A673 (cell line): ENCODE results near the gene INPP4B. TPM values are rescaled to one million over a fixed set of nuclear protein-coding genes. Genes with fewer than 3 reads are reported as not detected.

ENCODE experiments used
- BruUV-seq: library from RNA; stranded (reverse); fragments of 400-500 nt; replicated peaks from 2 replicates; lab custom pipeline; 2021; lab: Mats Ljungman, UMichigan
- CTCF ChIA-PET: fragments of 300-600 bp; sonication (Branson Sonifier 250); formaldehyde crosslinking; loops from one replicate; lab custom pipeline; 2022; ENCODE audit warnings: antibody characterized with exemption; lab: Charles Lee
- POLR2A ChIA-PET: fragments of 300-600 bp; sonication (Branson Sonifier 250); formaldehyde crosslinking; loops from one replicate; lab custom pipeline; 2022; ENCODE audit warnings: antibody characterized with exemption; ENCODE audit not compliant: low non-redundant PET; lab: Charles Lee
- DNase-seq: peaks from one replicate; pipeline ENCODE4 v3.0.0-alpha.2; 2015; ENCODE audit warnings: low spot score
- H3K27ac ChIP-seq: fragments of 200-600 bp; sonication (generic); 2 replicates; pipeline ENCODE4 v1.5.1; 2016; ENCODE audit warnings: mixed run types, low read depth, mild to moderate bottlenecking, mixed read lengths, antibody characterized with exemption, low read length; ENCODE audit not compliant: poor library complexity, severe bottlenecking
- H3K27me3 ChIP-seq: fragments of 200-600 bp; sonication (generic); replicated peaks from 2 replicates; pipeline ENCODE4 v1.6.1; 2017; ENCODE audit warnings: mixed run types, low read depth, mild to moderate bottlenecking, mixed read lengths, antibody characterized with exemption, low read length; ENCODE audit not compliant: insufficient read depth, poor library complexity
- H3K36me3 ChIP-seq: fragments of 200-600 bp; sonication (generic); 2 replicates; pipeline ENCODE4 v1.6.1; 2016; ENCODE audit warnings: mixed run types, mild to moderate bottlenecking, mixed read lengths, antibody characterized with exemption, low read length; ENCODE audit not compliant: insufficient read depth, poor library complexity, severe bottlenecking
- H3K4me1 ChIP-seq: fragments of 200-600 bp; sonication (generic); 2 replicates; pipeline ENCODE4 v1.6.1; 2017; ENCODE audit warnings: mixed run types, mild to moderate bottlenecking, mixed read lengths, antibody characterized with exemption, low read length; ENCODE audit not compliant: insufficient read depth, poor library complexity, severe bottlenecking
- H3K4me3 ChIP-seq: fragments of 200-600 bp; sonication (generic); 2 replicates; pipeline ENCODE4 v1.5.1; 2016; ENCODE audit warnings: low read depth, mixed run types, mild to moderate bottlenecking, mixed read lengths, low read length; ENCODE audit not compliant: poor library complexity, severe bottlenecking
- H3K9me3 ChIP-seq: fragments of 200-600 bp; sonication (generic); 2 replicates; pipeline ENCODE4 v1.6.1; 2016; ENCODE audit warnings: mixed run types, low read depth, mild to moderate bottlenecking, mixed read lengths, antibody characterized with exemption, low read length; ENCODE audit not compliant: poor library complexity, severe bottlenecking
- CTCF ChIP-seq: fragments of 300-800, 200-600 bp; sonication (generic); conservative IDR thresholded peaks from 2 replicates; pipeline ENCODE4 v1.5.1; 2017; ENCODE audit warnings: low read depth, mild to moderate bottlenecking, antibody characterized with exemption, low read length, moderate library complexity, mixed read lengths
- EZH2 ChIP-seq: fragments of 200-600 bp; sonication (generic); IDR thresholded peaks from 2 replicates; pipeline ENCODE4 v1.6.1; 2017; ENCODE audit warnings: borderline replicate concordance, low read depth, mild to moderate bottlenecking, mixed read lengths, antibody characterized with exemption, low read length; ENCODE audit not compliant: poor library complexity, severe bottlenecking
- intact Hi-C: fragments of 100-400 bp; cut with micrococcal nuclease; formaldehyde crosslinking; loops from one replicate; pipeline ENCODE4 v1.10.0; 2022; ENCODE audit not compliant: unreplicated experiment
- total RNA-seq: library from RNA; stranded (reverse); gene quantifications from 2 replicates; pipeline ENCODE4 v1.2.3, GENCODE V29; 2021

Gene INPP4B
- total RNA-seq, 1 experiment from 2014 or later: 13.1 TPM

- Histone ChIP-seq H3K4me1 (peaks cover 50% of the 10 kb centered on the region), H3K27me3 (no peaks in the 10 kb centered on the region), H3K27ac (no peak overlapping the region), H3K36me3 (no peaks in the 10 kb centered on the region), H3K4me3 (no peak overlapping the region), H3K9me3 (no peaks in the 10 kb centered on the region)
- TF ChIP-seq CTCF: no peak
- TF ChIP-seq EZH2: no peak
- no peak for DNase-seq
- intact Hi-C loops: loop anchor here (5.0 kb wide), 1 partner anchor 41 kb away; no protein-coding TSS in a partner anchor
- no TSS peak for BruUV-seq
- ChIA-PET POLR2A (no interaction called here), CTCF (no interaction called here)
Measured at GRCh38 chr4:142408003-142408441, 438.1 kb downstream of the INPP4B start.

- Histone ChIP-seq H3K27ac (no peak overlapping the region), H3K4me1 (peaks cover 50% of the 10 kb centered on the region), H3K9me3 (no peaks in the 10 kb centered on the region), H3K36me3 (no peaks in the 10 kb centered on the region), H3K4me3 (no peak overlapping the region), H3K27me3 (no peaks in the 10 kb centered on the region)
- intact Hi-C loops: loop anchor here (5.0 kb wide), 1 partner anchor 40 kb away; no protein-coding TSS in a partner anchor
- ChIA-PET POLR2A (no interaction called here), CTCF (no interaction called here)
- DNase-seq: no peak
- TF ChIP-seq CTCF: no peak
- no peak for TF ChIP-seq EZH2
- no TSS peak for BruUV-seq
Measured at GRCh38 chr4:142407596-142407995, 438.5 kb downstream of the INPP4B start.

- no TSS peak for BruUV-seq
- Histone ChIP-seq H3K36me3 (no peaks in the 10 kb centered on the region), H3K9me3 (no peaks in the 10 kb centered on the region), H3K27me3 (no peaks in the 10 kb centered on the region), H3K4me1 (peaks cover 50% of the 10 kb centered on the region), H3K27ac (peak overlapping the region; percentile 20), H3K4me3 (no peak overlapping the region)
- ChIA-PET POLR2A (no interaction called here), CTCF (interaction anchor here (0.6 kb wide), 1 partner anchor 18 kb away, joined by 4 read pairs; no protein-coding TSS in a partner anchor)
- DNase-seq: no peak
- intact Hi-C loops: loop anchor here (5.0 kb wide), 1 partner anchor 40 kb away; no protein-coding TSS in a partner anchor
- no peak for TF ChIP-seq EZH2
- no peak for TF ChIP-seq CTCF
Measured at GRCh38 chr4:142406917-142407501, 439.1 kb downstream of the INPP4B start.
